Large intestine (tissue), 3 donors: ENCODE measurements around the gene ERC2. TPM values are rescaled to one million over a fixed set of nuclear protein-coding genes. Genes with fewer than 3 reads are reported as not detected.
A peak's percentile ranks its signal among the peaks of the same experiment; 100 is the strongest.

Experiments
- DNase-seq, 2 donors: peaks; one replicate each; pipeline versions ENCODE4 v3.0.0 to v3.0.0-alpha.2; 2013
- H3K27ac ChIP-seq: one replicate; pipeline ENCODE4 v1.5.1; 2013; ENCODE audit warnings: low read length
- H3K27me3 ChIP-seq: 2 replicates; pipeline ENCODE4 v1.6.1; 2013; ENCODE audit warnings: low read length; ENCODE audit not compliant: control insufficient read depth, insufficient read depth
- H3K36me3 ChIP-seq: 2 replicates; pipeline ENCODE4 v1.6.1; 2013; ENCODE audit warnings: low read length; ENCODE audit not compliant: control insufficient read depth, insufficient read depth
- H3K4me1 ChIP-seq: one replicate; pipeline ENCODE4 v1.6.1; 2013; ENCODE audit warnings: low read length; ENCODE audit not compliant: control insufficient read depth, insufficient read depth
- H3K4me3 ChIP-seq: one replicate; pipeline ENCODE4 v1.5.1; 2013; ENCODE audit warnings: low read length
- H3K9me3 ChIP-seq: one replicate; pipeline ENCODE4 v1.6.1; 2013; ENCODE audit warnings: mild to moderate bottlenecking, low read depth, low read length, moderate library complexity; ENCODE audit not compliant: control insufficient read depth
- WGBS: methylation state at CpG from one replicate; pipeline ENCODE4 v1.1.5; 2013; ENCODE audit warnings: low lambda C conversion rate; ENCODE audit not compliant: insufficient coverage; 5-methylcytosine and 5-hydroxymethylcytosine counted together
- polyA plus RNA-seq: library from polyadenylated mRNA; unstranded; fragments of 120-200 nt; gene quantifications from one replicate; pipeline ENCODE4 v1.2.1, GENCODE V29; 2013

The ERC2 gene
- polyA plus RNA-seq, 1 donor, result 2.4 TPM

DNA sequence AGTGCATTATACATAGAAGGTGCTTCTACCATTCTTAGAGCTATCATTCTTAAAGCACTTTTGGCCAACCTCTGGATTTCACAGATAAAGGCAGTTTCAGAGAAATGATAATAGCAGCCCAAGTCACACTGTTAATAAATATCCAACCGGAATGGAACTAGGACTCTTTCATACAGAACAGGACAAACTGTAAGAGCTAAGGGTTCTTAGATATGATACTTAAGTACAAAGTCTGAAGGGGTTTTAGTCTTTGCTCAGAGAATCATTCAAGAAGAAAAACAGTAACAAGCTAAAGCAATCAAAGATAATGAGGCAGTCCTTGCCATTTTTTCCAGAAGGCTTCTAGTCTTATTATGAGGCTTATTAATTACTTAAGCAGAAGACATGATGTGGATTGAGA lies 239.0 kb downstream of the ERC2 start:
- Histone ChIP-seq H3K36me3 (no peaks in the 10 kb centered on the region), H3K27me3 (no peaks in the 10 kb centered on the region), H3K27ac (no peak overlapping the region), H3K9me3 (no peaks in the 10 kb centered on the region), H3K4me3 (no peak overlapping the region), H3K4me1 (no peaks in the 10 kb centered on the region)
- DNase-seq, result peak; percentile 33 to 67
- WGBS, result no CpG with 5 or more reads among the region's 1 CpG

- H3K9me3 ChIP-seq, result no peaks in the 10 kb centered on the region
- no peaks in the 10 kb centered on the region for H3K4me1 ChIP-seq
- whole genome bisulfite sequencing, result no CpG with 5 or more reads among the region's 2 CpGs
- H3K27me3 ChIP-seq, result no peaks in the 10 kb centered on the region
- DNase-seq, result no peak
- H3K4me3 ChIP-seq, result no peak overlapping the region
- no peaks in the 10 kb centered on the region for H3K36me3 ChIP-seq
- no peak overlapping the region for H3K27ac ChIP-seq
Measured at GRCh38 chr3:56222866-56223265, 245.4 kb downstream of the ERC2 start.

GRCh38 chr3:56219894-56220805 lies 248.1 kb downstream of the ERC2 start:
- WGBS, result 40% methylated on average over 2 of the region's 11 CpGs

DNA sequence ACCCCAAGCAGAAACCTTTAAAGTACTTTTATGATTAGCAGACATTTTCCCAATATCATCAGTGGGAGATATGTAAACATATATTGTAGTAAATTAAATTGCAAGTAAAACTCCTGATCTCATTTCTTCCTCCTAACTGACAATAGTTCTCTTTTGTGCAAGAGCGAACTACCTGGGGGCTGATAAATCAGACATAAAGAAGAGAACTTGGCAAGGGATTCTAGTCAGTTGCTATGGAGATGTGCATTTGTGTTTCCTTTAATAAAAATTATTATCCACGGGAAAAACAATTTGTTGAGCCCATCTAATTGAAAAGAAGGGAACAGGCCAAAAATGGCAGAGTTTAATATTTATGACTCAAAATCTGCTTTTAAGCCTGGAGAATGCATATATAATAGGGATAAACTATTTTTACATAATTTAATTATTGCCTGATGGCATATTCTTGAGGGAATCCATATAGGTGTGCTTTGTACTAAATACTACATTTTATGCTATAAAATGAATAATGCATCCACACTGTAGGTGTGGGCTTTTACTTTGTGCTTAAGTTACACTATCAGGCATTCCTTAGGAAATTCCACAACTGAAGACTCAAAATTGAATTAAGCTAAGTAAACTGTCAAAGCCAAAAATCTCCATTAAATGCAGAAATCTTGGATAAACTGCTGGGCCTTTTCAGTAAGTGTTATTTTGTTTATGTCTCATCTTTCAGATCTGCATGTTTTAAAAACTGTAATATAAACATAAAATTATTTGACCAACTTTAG lies 258.1 kb downstream of the ERC2 start:
- 100% methylated on average over 1 of the region's 2 CpGs for WGBS
- H3K27me3 ChIP-seq, result no peaks in the 10 kb centered on the region
- H3K9me3 ChIP-seq, result peaks cover 4% of the 10 kb centered on the region
- no peaks in the 10 kb centered on the region for H3K4me1 ChIP-seq
- no peak overlapping the region for H3K4me3 ChIP-seq
- no peak for DNase-seq
- H3K36me3 ChIP-seq, result no peaks in the 10 kb centered on the region
- H3K27ac ChIP-seq, result no peak overlapping the region

More at GRCh38 chr3:56219894-56220805, 248.1 kb downstream of the ERC2 start:
- DNase-seq, result no peak
- H3K4me1 ChIP-seq, result no peaks in the 10 kb centered on the region
- no peak overlapping the region for H3K4me3 ChIP-seq
- no peaks in the 10 kb centered on the region for H3K27me3 ChIP-seq
- H3K27ac ChIP-seq, result no peak overlapping the region
- no peaks in the 10 kb centered on the region for H3K9me3 ChIP-seq
- no peaks in the 10 kb centered on the region for H3K36me3 ChIP-seq

- WGBS, result 100% methylated on average over 1 of the region's 4 CpGs
- Histone ChIP-seq H3K36me3 (no peaks in the 10 kb centered on the region), H3K4me3 (no peak overlapping the region), H3K27me3 (no peaks in the 10 kb centered on the region), H3K27ac (no peak overlapping the region), H3K4me1 (no peaks in the 10 kb centered on the region), H3K9me3 (peaks cover 1% of the 10 kb centered on the region)
- DNase-seq, result no peak
Measured at GRCh38 chr3:56207922-56208321, 260.3 kb downstream of the ERC2 start.

DNA sequence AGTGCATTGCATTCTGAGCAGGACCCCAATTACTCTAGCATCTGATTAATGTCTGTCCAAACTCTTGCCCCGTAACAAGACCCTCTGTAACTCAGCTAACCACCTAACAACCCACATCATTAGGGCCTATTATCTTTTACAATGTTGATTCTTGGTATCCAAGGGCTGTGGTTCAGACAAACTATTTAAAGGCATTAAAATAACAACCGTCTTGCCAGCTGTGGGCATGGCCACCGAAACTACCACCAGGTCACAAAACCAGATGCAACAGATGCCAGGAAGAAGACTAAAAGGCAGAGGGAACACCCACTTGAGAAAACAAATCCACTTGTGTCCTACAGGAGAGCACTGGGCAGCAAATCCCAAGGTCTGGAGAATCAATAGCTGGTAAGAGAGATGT lies 262.9 kb downstream of the ERC2 start:
- H3K27ac ChIP-seq, result no peak overlapping the region
- no peaks in the 10 kb centered on the region for H3K27me3 ChIP-seq
- H3K36me3 ChIP-seq, result no peaks in the 10 kb centered on the region
- no peak overlapping the region for H3K4me3 ChIP-seq
- DNase-seq, result no peak
- H3K4me1 ChIP-seq, result no peaks in the 10 kb centered on the region
- no CpG with 5 or more reads among the region's 3 CpGs for WGBS
- H3K9me3 ChIP-seq, result no peaks in the 10 kb centered on the region

DNA sequence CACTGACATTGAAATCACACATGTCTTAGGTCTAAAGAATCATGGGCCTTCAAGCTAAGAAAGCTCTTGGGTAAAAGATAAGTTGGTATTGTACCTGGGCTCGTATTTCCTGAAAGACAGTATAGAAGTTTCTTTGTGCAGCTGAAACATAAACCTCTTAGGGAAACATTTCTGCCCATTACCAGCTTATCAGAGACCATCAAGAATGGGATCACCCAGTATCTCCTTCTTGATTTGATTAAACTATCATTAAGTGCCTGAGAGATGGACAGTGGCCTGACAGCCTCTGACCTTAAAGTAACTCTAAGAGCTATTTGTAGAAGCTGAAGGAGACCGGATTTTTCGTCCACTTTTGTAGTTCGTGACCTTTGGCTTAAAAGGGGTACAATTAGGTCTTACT lies 265.3 kb downstream of the ERC2 start:
- no peaks in the 10 kb centered on the region for H3K36me3 ChIP-seq
- DNase-seq, result no peak
- H3K27me3 ChIP-seq, result no peaks in the 10 kb centered on the region
- no peaks in the 10 kb centered on the region for H3K9me3 ChIP-seq
- WGBS, result no CpG with 5 or more reads among the region's 4 CpGs
- H3K27ac ChIP-seq, result no peak overlapping the region
- no peak overlapping the region for H3K4me3 ChIP-seq
- H3K4me1 ChIP-seq, result no peaks in the 10 kb centered on the region

DNA sequence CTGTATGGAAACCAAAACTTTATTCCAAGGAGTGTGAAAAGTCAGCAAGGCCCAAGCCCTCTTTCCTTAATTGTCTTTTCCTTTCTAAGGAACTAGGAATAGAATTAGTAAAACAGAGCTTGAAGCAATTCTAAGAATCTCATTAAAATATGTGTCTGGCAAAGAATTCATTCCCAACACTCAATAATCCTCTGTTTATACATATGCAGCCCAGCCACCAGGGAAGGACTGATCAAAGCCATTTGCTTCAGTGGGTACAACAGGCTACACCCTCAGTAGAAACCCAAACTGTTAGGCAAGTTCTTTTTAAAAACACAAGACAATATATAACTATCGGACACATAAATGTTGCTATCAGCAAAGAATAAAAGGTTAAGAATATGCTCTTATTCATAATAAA lies 266.9 kb downstream of the ERC2 start:
- Histone ChIP-seq H3K4me3 (no peak overlapping the region), H3K27ac (no peak overlapping the region), H3K36me3 (no peaks in the 10 kb centered on the region), H3K4me1 (no peaks in the 10 kb centered on the region), H3K9me3 (no peaks in the 10 kb centered on the region), H3K27me3 (no peaks in the 10 kb centered on the region)
- no peak for DNase-seq
- no CpG with 5 or more reads among the region's 1 CpG for WGBS

GRCh38 chr3:56200251-56200650 lies 268.0 kb downstream of the ERC2 start:
- Histone ChIP-seq H3K36me3 (no peaks in the 10 kb centered on the region), H3K4me1 (no peaks in the 10 kb centered on the region), H3K27me3 (no peaks in the 10 kb centered on the region), H3K4me3 (no peak overlapping the region), H3K9me3 (no peaks in the 10 kb centered on the region), H3K27ac (no peak overlapping the region)
- DNase-seq, result no peak

GRCh38 chr3:56197991-56198390 lies 270.3 kb downstream of the ERC2 start:
- Histone ChIP-seq H3K4me1 (no peaks in the 10 kb centered on the region), H3K9me3 (no peaks in the 10 kb centered on the region), H3K4me3 (no peak overlapping the region), H3K36me3 (no peaks in the 10 kb centered on the region), H3K27me3 (no peaks in the 10 kb centered on the region), H3K27ac (no peak overlapping the region)
- DNase-seq, result no peak
